Right atrium auricular region (tissue), 2 donors: Measurements from ENCODE around the gene LUC7L3. TPM values are rescaled to one million over a fixed set of nuclear protein-coding genes. Genes with fewer than 3 reads are reported as not detected.
"Not testable (repeated sequence)": the region's sequence is repeated elsewhere in the genome, so short reads cannot be mapped to it uniquely, and the experiment has no call there.

ENCODE experiments used
- DNase-seq: peaks from one replicate; pipeline ENCODE4 v3.0.0-alpha.2; 2019; ENCODE audit warnings: low spot score
- H3K27ac ChIP-seq, 2 donors: fragments of 200-600 bp; sonication (generic); 1 replicate in 1 of 2; 2 replicates in 1 of 2; pipeline ENCODE4 v1.5.1; 2016 to 2019
- H3K27me3 ChIP-seq, 2 donors: fragments of 200-600 bp; sonication (generic); one replicate each; pipeline versions ENCODE4 v1.5.1 to v1.6.0; 2017 to 2019
- H3K36me3 ChIP-seq: fragments of 200-600 bp; sonication (generic); one replicate; pipeline ENCODE4 v1.5.1; 2016
- H3K4me1 ChIP-seq, 2 donors: fragments of 200-600 bp; sonication (generic); one replicate each; pipeline versions ENCODE4 v1.5.1 to v1.6.0; 2017 to 2019
- H3K4me3 ChIP-seq, 2 donors: fragments of 200-600 bp; sonication (generic); 1 replicate in 1 of 2; 2 replicates in 1 of 2; pipeline ENCODE4 v1.5.1; 2017 to 2019; ENCODE audit warnings: mild to moderate bottlenecking in 1 of 2, moderate library complexity in 1 of 2
- H3K9me3 ChIP-seq, 2 donors: fragments of 200-600 bp; sonication (generic); one replicate each; pipeline ENCODE4 v1.5.1; 2019
- CTCF ChIP-seq, 2 donors: fragments of 200-600 bp; sonication (generic); IDR thresholded peaks; one replicate each; pipeline ENCODE4 v1.5.1; 2019; ENCODE audit warnings: antibody characterized with exemption in 2 of 2
- total RNA-seq, 2 donors: library from RNA; depleted of rRNA; stranded (reverse); fragments of >200 nt; gene quantifications; one replicate each; pipeline ENCODE4 v1.1.0, GENCODE V29; 2016

Gene LUC7L3
- total RNA-seq, 2 donors from 2014 or later, result 19.6 to 31.3 TPM

GRCh38 chr17:50676065-50676975, 43.1 kb upstream of the LUC7L3 start:
- Histone ChIP-seq H3K27me3 (no peaks in the 10 kb centered on the region), H3K9me3 (no peaks in the 10 kb centered on the region), H3K36me3 (no peaks in the 10 kb centered on the region), H3K4me3 (no peak overlapping the region), H3K4me1 (peaks cover 0 to 4% of the 10 kb centered on the region in 2 donors), H3K27ac (no peak overlapping the region)
- TF ChIP-seq CTCF (IDR thresholded peaks at IDR 0.05), result no peak
- no peak for DNase-seq

- no peak for DNase-seq
- no peak overlapping the region for H3K27ac ChIP-seq
- no peaks in the 10 kb centered on the region for H3K9me3 ChIP-seq
- H3K4me1 ChIP-seq, result peaks cover 0 to 8% of the 10 kb centered on the region in 2 donors
- TF ChIP-seq CTCF (IDR thresholded peaks at IDR 0.05), result no peak
- no peaks in the 10 kb centered on the region for H3K36me3 ChIP-seq
- H3K4me3 ChIP-seq, result no peak overlapping the region
- H3K27me3 ChIP-seq, result no peaks in the 10 kb centered on the region
Measured at GRCh38 chr17:50677851-50678375, 41.5 kb upstream of the LUC7L3 start.

- Histone ChIP-seq H3K27me3 (no peaks in the 10 kb centered on the region), H3K9me3 (no peaks in the 10 kb centered on the region), H3K27ac (no peak overlapping the region), H3K36me3 (no peaks in the 10 kb centered on the region), H3K4me3 (no peak overlapping the region), H3K4me1 (peaks cover 0 to 8% of the 10 kb centered on the region in 2 donors)
- no peak for TF ChIP-seq CTCF (IDR thresholded peaks at IDR 0.05)
- no peak for DNase-seq
Measured at GRCh38 chr17:50679008-50679544, 40.3 kb upstream of the LUC7L3 start.

- no peaks in the 10 kb centered on the region for H3K27me3 ChIP-seq
- peaks cover 0 to 8% of the 10 kb centered on the region in 2 donors for H3K4me1 ChIP-seq
- H3K4me3 ChIP-seq, result no peak overlapping the region
- H3K27ac ChIP-seq, result no peak overlapping the region
- H3K9me3 ChIP-seq, result no peaks in the 10 kb centered on the region
- TF ChIP-seq CTCF (IDR thresholded peaks at IDR 0.05), result no peak
- DNase-seq, result no peak
- no peaks in the 10 kb centered on the region for H3K36me3 ChIP-seq
Measured at GRCh38 chr17:50680126-50680525, 39.3 kb upstream of the LUC7L3 start.

- not testable (repeated sequence) for H3K4me1 ChIP-seq, H3K9me3 ChIP-seq, H3K4me3 ChIP-seq, DNase-seq, H3K36me3 ChIP-seq, H3K27ac ChIP-seq, H3K27me3 ChIP-seq
Measured at GRCh38 chr17:50680543-50681262, 38.7 kb upstream of the LUC7L3 start.
